Liver (tissue), 9 donors: ENCODE measurements around the gene PPT2. TPM values are rescaled to one million over a fixed set of nuclear protein-coding genes. Genes with fewer than 3 reads are reported as not detected.

Experiments
- DNase-seq: peaks from one replicate; pipeline ENCODE4 v3.0.0-alpha.2; 2017; ENCODE audit warnings: low spot score
- H3K27ac ChIP-seq, 2 donors: one replicate each; pipeline ENCODE4 v1.7.0; 2013; ENCODE audit warnings: inconsistent platforms in 2 of 2, low read length in 2 of 2, control low read depth in 1 of 2, low read depth in 1 of 2, mild to moderate bottlenecking in 1 of 2
- H3K27me3 ChIP-seq, 4 donors: one replicate each; pipeline versions ENCODE4 v1.6.1 to v1.7.0; 2013; ENCODE audit warnings: low read length in 3 of 4, inconsistent platforms in 1 of 4, mild to moderate bottlenecking in 1 of 4, moderate library complexity in 1 of 4; ENCODE audit not compliant: control insufficient read depth in 4 of 4, insufficient read depth in 4 of 4
- H3K36me3 ChIP-seq, 4 donors: one replicate each; pipeline versions ENCODE4 v1.6.1 to v1.7.0; 2013; ENCODE audit warnings: low read length in 3 of 4, mild to moderate bottlenecking in 3 of 4, low read depth in 1 of 4, moderate library complexity in 1 of 4; ENCODE audit not compliant: control insufficient read depth in 4 of 4, insufficient read depth in 3 of 4
- H3K4me1 ChIP-seq, 4 donors: one replicate each; pipeline versions ENCODE4 v1.6.1 to v1.7.0; 2013; ENCODE audit warnings: low read length in 3 of 4, mild to moderate bottlenecking in 3 of 4, moderate library complexity in 1 of 4; ENCODE audit not compliant: control insufficient read depth in 4 of 4, insufficient read depth in 4 of 4
- H3K4me3 ChIP-seq, 3 donors: one replicate each; pipeline versions ENCODE4 v1.6.1 to v1.7.0; 2013; ENCODE audit warnings: low read length in 3 of 3, control low read depth in 1 of 3, low read depth in 1 of 3, mild to moderate bottlenecking in 1 of 3
- H3K9ac ChIP-seq, 2 donors: one replicate each; pipeline ENCODE4 v1.7.0; 2013; ENCODE audit warnings: low read length in 2 of 2, mild to moderate bottlenecking in 2 of 2, moderate library complexity in 2 of 2, control low read depth in 1 of 2, low read depth in 1 of 2
- H3K9me3 ChIP-seq, 4 donors: one replicate each; pipeline versions ENCODE4 v1.6.1 to v1.7.0; 2013; ENCODE audit warnings: low read length in 3 of 4; ENCODE audit not compliant: control insufficient read depth in 4 of 4
- ATF3 ChIP-seq: IDR thresholded peaks from 2 replicates; pipeline ENCODE4 v1.6.1; 2016; ENCODE audit warnings: antibody characterized with exemption
- CTCF ChIP-seq: fragments of 150-350 bp; IDR thresholded peaks from 2 replicates; pipeline ENCODE4 v1.5.1; 2017; ENCODE audit warnings: improper control_type of control experiment, low read depth, low read length; ENCODE audit not compliant: missing input control
- EGR1 ChIP-seq, 2 donors: IDR thresholded peaks; 2 replicates each; pipeline ENCODE4 v1.6.1; 2016 to 2018; ENCODE audit warnings: antibody characterized with exemption in 2 of 2, low read depth in 2 of 2
- FOXA2 ChIP-seq: IDR thresholded peaks from 2 replicates; pipeline ENCODE4 v1.6.1; 2016; ENCODE audit warnings: antibody characterized with exemption
- GABPA ChIP-seq, 2 donors: IDR thresholded peaks in 1 of 2; conservative IDR thresholded peaks in 1 of 2; 2 replicates each; pipeline ENCODE4 v1.6.1; 2016; ENCODE audit warnings: antibody characterized with exemption in 2 of 2, mild to moderate bottlenecking in 1 of 2, moderate library complexity in 1 of 2
- HNF4A ChIP-seq, 2 donors: conservative IDR thresholded peaks; 2 replicates each; pipeline ENCODE4 v1.6.1; 2016; ENCODE audit warnings: antibody characterized with exemption in 2 of 2, mild to moderate bottlenecking in 2 of 2
- HNF4G ChIP-seq: IDR thresholded peaks from 2 replicates; pipeline ENCODE4 v1.6.1; 2016; ENCODE audit warnings: antibody characterized with exemption
- JUND ChIP-seq, 2 donors: IDR thresholded peaks; 2 replicates each; pipeline ENCODE4 v1.6.1; 2016; ENCODE audit warnings: antibody characterized with exemption in 2 of 2
- MAX ChIP-seq: IDR thresholded peaks from 2 replicates; pipeline ENCODE4 v1.6.1; 2016; ENCODE audit warnings: antibody characterized with exemption
- NR2F2 ChIP-seq: IDR thresholded peaks from 2 replicates; pipeline ENCODE4 v1.6.1; 2016; ENCODE audit warnings: antibody characterized with exemption
- RAD21 ChIP-seq, 2 donors: IDR thresholded peaks; 2 replicates each; pipeline ENCODE4 v1.6.1; 2016; ENCODE audit warnings: antibody characterized with exemption in 2 of 2, mild to moderate bottlenecking in 2 of 2
- REST ChIP-seq: IDR thresholded peaks from 2 replicates; pipeline ENCODE4 v1.6.1; 2016; ENCODE audit warnings: antibody characterized with exemption, mild to moderate bottlenecking
- RXRA ChIP-seq, 2 donors: IDR thresholded peaks; 2 replicates each; pipeline ENCODE4 v1.6.1; 2017 to 2018; ENCODE audit warnings: antibody characterized with exemption in 2 of 2, mild to moderate bottlenecking in 1 of 2
- TAF1 ChIP-seq: conservative IDR thresholded peaks from 2 replicates; pipeline ENCODE4 v1.6.1; 2016; ENCODE audit warnings: antibody characterized with exemption, mild to moderate bottlenecking
- ZBTB33 ChIP-seq: IDR thresholded peaks from 2 replicates; pipeline ENCODE4 v1.6.1; 2016; ENCODE audit warnings: antibody characterized with exemption
- WGBS: extraction: QIAGEN DNeasy Blood & Tissue Kit; methylation state at CpG from one replicate; pipeline ENCODE4 v1.1.7; 2013; 5-methylcytosine and 5-hydroxymethylcytosine counted together
- polyA plus RNA-seq, 2 donors: library from polyadenylated mRNA; stranded (reverse) in 1 of 2; unstranded in 1 of 2; fragments of 200-250 nt in 1 of 2; fragments of >200 nt in 1 of 2; fragmentation: Nextera tagmentation in 1 of 2; extraction: Ambion mirVana in 1 of 2; gene quantifications; one replicate each; pipeline versions ENCODE4 v1.2.1 to v1.2.3, GENCODE V29; 2013 to 2015
- total RNA-seq, 2 donors: library from RNA; depleted of rRNA; stranded (reverse); fragments of >200 nt; gene quantifications; one replicate each; pipeline ENCODE4 v1.2.3, GENCODE V29; 2014
- donor health status: healthy.
- donor health status: healthy.
- donor health status: healthy.
- donor health status: healthy.
- donor health status: healthy.

Gene PPT2
- total and polyA plus RNA-seq, 4 donors = 7.6 to 47.4 (median 15.1) TPM

- H3K9me3 ChIP-seq = no peaks in the 10 kb centered on the region
- H3K27me3 ChIP-seq = no peaks in the 10 kb centered on the region
- H3K36me3 ChIP-seq = peaks cover 3 to 18% (median 5%) of the 10 kb centered on the region in 4 donors
- TF ChIP-seq ATF3 = no peak
- TF ChIP-seq NR2F2 = no peak
- no peak for TF ChIP-seq HNF4A (conservative IDR thresholded peaks at IDR 0.05)
- TF ChIP-seq JUND (IDR thresholded peaks at IDR 0.05) = no peak
- TF ChIP-seq GABPA (IDR thresholded peaks at IDR 0.05 in 1 of 2, conservative IDR thresholded peaks at IDR 0.05 in 1 of 2) = no peak
- no peak for TF ChIP-seq REST
- TF ChIP-seq MAX = no peak
- TF ChIP-seq EGR1 (IDR thresholded peaks at IDR 0.05; ENCODE audit: low read depth in 2 of 2) = no peak
- TF ChIP-seq RAD21 (IDR thresholded peaks at IDR 0.05) = no peak
- no peak for TF ChIP-seq TAF1
- TF ChIP-seq ZBTB33 = no peak
- no peak for TF ChIP-seq CTCF
- no peak for TF ChIP-seq HNF4G
- no peak for TF ChIP-seq FOXA2
- no peak for TF ChIP-seq RXRA (IDR thresholded peaks at IDR 0.05)
- no peak overlapping the region for H3K9ac ChIP-seq
- DNase-seq = no peak
- H3K27ac ChIP-seq = no peak overlapping the region
- no peak overlapping the region for H3K4me3 ChIP-seq
- H3K4me1 ChIP-seq = peaks cover 0 to 44% (median 37%) of the 10 kb centered on the region in 4 donors
- WGBS = 92% methylated on average over 1 of the region's 1 CpG
Observed at GRCh38 chr6:32174416-32174815, 20.5 kb downstream of the PPT2 start.

GRCh38 chr6:32175322-32175710 lies 21.4 kb downstream of the PPT2 start:
- H3K9ac ChIP-seq = peak overlapping the region; percentile 86 to 97
- H3K27ac ChIP-seq = peak overlapping the region; percentile 84 to 96
- H3K27me3 ChIP-seq = no peaks in the 10 kb centered on the region
- WGBS = 11% methylated on average over 2 of the region's 2 CpGs
- peaks cover 0 to 50% (median 42%) of the 10 kb centered on the region in 4 donors for H3K4me1 ChIP-seq
- H3K36me3 ChIP-seq = peaks cover 0 to 12% (median 3%) of the 10 kb centered on the region in 4 donors
- no peaks in the 10 kb centered on the region for H3K9me3 ChIP-seq
- H3K4me3 ChIP-seq = peak overlapping the region; percentile 84 to 96 (median 86)
- DNase-seq = no peak
- no peak for TF ChIP-seq FOXA2
- no peak for TF ChIP-seq GABPA (IDR thresholded peaks at IDR 0.05 in 1 of 2, conservative IDR thresholded peaks at IDR 0.05 in 1 of 2)
- TF ChIP-seq REST = no peak
- TF ChIP-seq HNF4G = no peak
- TF ChIP-seq RAD21 (IDR thresholded peaks at IDR 0.05) = no peak
- TF ChIP-seq NR2F2 = no peak
- no peak for TF ChIP-seq MAX
- no peak for TF ChIP-seq ZBTB33
